Heart right ventricle (tissue), 16 donors: ENCODE measurements around the gene SFXN5. TPM values are rescaled to one million over a fixed set of nuclear protein-coding genes. Genes with fewer than 3 reads are reported as not detected.

Source experiments
- ATAC-seq, 8 donors: fragments of 200-7000 bp; cut with Tn5 transposase; one replicate each; pipeline ENCODE4 v1.9.1; 2020; ENCODE audit warnings: mild to moderate bottlenecking in 8 of 8, moderate library complexity in 8 of 8, moderate number of reproducible peaks in 1 of 8
- DNase-seq, 2 donors: peaks; one replicate each; pipeline ENCODE4 v3.0.0-alpha.2; 2020
- H3K27ac ChIP-seq, 10 donors: fragments of 200-600 bp; sonication (generic) in 2 of 10; one replicate each; pipeline versions ENCODE4 v1.5.0 to v1.8.0; 2020 to 2022; ENCODE audit warnings: mild to moderate bottlenecking in 3 of 10
- H3K27me3 ChIP-seq, 7 donors: fragments of 200-600 bp; one replicate each; pipeline ENCODE4 v1.8.0; 2021 to 2022; ENCODE audit warnings: mild to moderate bottlenecking in 2 of 7
- H3K36me3 ChIP-seq, 9 donors: fragments of 200-600 bp; sonication (generic) in 1 of 9; one replicate each; pipeline versions ENCODE4 v1.5.0 to v1.8.0; 2020 to 2022; ENCODE audit warnings: mild to moderate bottlenecking in 2 of 9
- H3K4me1 ChIP-seq, 9 donors: fragments of 200-600 bp; sonication (generic) in 1 of 9; one replicate each; pipeline versions ENCODE4 v1.5.0 to v1.8.0; 2020 to 2022; ENCODE audit warnings: mild to moderate bottlenecking in 4 of 9
- H3K4me3 ChIP-seq, 10 donors: fragments of 200-600 bp; sonication (generic) in 2 of 10; one replicate each; pipeline versions ENCODE4 v1.5.0 to v1.8.0; 2020 to 2022; ENCODE audit warnings: mild to moderate bottlenecking in 7 of 10, moderate library complexity in 2 of 10
- H3K9me3 ChIP-seq, 11 donors: fragments of 200-600 bp in 10 of 11; sonication (generic) in 2 of 11; one replicate each; pipeline versions ENCODE4 v1.5.0 to v1.8.0; 2013 to 2022; ENCODE audit warnings: mild to moderate bottlenecking in 2 of 11, control low read depth in 1 of 11, moderate library complexity in 1 of 11
- WGBS, 2 donors: extraction: QIAGEN DNeasy Blood & Tissue Kit; methylation state at CpG; one replicate each; pipeline ENCODE4 v1.1.7; 2013; ENCODE audit warnings: inconsistent platforms in 1 of 2; 5-methylcytosine and 5-hydroxymethylcytosine counted together
- intact Hi-C, 10 donors: fragments of 100-400 bp; cut with DNase I; formaldehyde crosslinking; loops; one replicate each; pipeline versions ENCODE4 v1.11.1 to v1.14.2; 2022
- polyA plus RNA-seq, 2 donors: library from polyadenylated mRNA; stranded (reverse); fragments of 200-250 nt; gene quantifications; one replicate each; pipeline ENCODE4 v1.2.3, GENCODE V29; 2013
- total RNA-seq, 10 donors: library from RNA; stranded (reverse); fragmentation: NEBNext Ultra II Directional in 3 of 10; extraction: Animal tissue kit (Norgen Biotek cat#: 25700) in 3 of 10; gene quantifications; one replicate each; pipeline versions ENCODE4 v1.2.1 to v1.2.4, GENCODE V29; 2021 to 2023
- TF ChIP-seq, protein P1 (sequence below), 9 donors: fragments of 200-600 bp; sonication (generic) in 2 of 9; IDR thresholded peaks; one replicate each; pipeline versions ENCODE4 v1.5.0 to v1.8.0; 2021 to 2022; ENCODE audit warnings: antibody characterized with exemption in 9 of 9, mild to moderate bottlenecking in 5 of 9, moderate library complexity in 1 of 9
- donor health status: Arrhythmogenic right ventricular cardiomyopathy.
- donor health status: ischemic (EF 13 %, LVEDD 7.1; RV severe dilation, severe dysfunction).
- donor health status: healthy with polysubstance abuse.
- donor health status: DM: no; HTN: yes; CAD: no.
- donor health status: DM: no; HTN: no; CAD: no.
- donor health status: ischemic (EF 25% LVEDD 6.9; RV normal size, moderate dysfunction).
- donor health status: ischemic (EF 25% LVEDD 5.7; RV mildly dilated, moderate dysfunction).
- donor health status: healthy.
- donor health status: DM: yes; HTN: yes; CAD: no.
- donor health status: Ischemic cardiomyopathy.
- donor health status: ischemic (EF 35%, LVEDD 5.7; RV mildly dilated, moderate dysfunction).
- donor health status: nonischemic (EF 11% LVEDD 7.7; RV severe dilation, severe dysfunction).
- donor health status: DM: yes; HTN: yes; CAD: no.
- donor health status: PGD.
- donor health status: ischemic (EF 29% LVEDD 5.4; RV normal size, mild dysfunction).
- donor health status: nonischemic (EF 23%, LVEDD 6.1; RV moderate dilation, normal function).

The SFXN5 gene
- total and polyA plus RNA-seq, 12 donors, result 4.4 to 11.8 (median 9.7) TPM

DNA sequence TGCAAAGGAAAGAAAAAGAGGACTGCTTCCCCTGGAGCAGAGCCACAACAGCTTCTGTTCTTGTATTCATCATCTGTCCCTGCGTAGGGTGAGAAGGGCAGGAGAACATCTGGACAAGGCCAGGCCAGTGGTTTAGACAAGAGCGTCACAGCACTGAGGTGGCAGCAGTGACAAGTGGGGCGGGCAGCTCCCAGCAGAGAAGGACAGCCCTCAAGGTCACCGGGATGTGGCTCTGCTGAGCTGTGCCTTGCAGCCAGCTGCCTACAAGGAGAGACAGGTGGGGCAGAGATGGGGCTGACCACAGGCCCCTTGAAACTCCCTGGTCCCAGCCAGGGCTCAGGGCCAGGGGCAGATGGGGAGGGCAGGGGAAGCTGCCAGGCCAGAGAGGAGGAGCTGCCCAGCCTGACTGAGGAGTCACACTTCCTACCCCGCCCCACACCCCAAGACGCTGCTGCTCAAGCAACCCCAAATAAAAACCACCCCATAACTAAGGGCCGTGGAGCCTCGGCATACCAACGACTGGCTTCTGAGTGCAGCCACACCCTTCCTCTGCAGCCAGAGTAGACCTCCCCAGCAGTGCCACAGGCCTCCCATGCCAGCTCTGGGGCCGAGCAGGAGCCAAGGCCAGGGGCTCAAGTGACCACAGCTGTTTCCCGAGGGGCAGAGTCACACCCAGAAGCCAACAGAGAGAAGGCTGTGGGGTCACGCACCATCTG, 35.9 kb upstream of the SFXN5 start:
- ATAC-seq (peak; percentile 23 to 81 (median 58)), DNase-seq (peak in 1 of 2 donors; percentile 45)
- no peaks in the 10 kb centered on the region for H3K9me3 ChIP-seq
- peaks cover 0 to 20% (median 0%) of the 10 kb centered on the region in 7 donors for H3K27me3 ChIP-seq
- TF ChIP-seq, protein P1, sequence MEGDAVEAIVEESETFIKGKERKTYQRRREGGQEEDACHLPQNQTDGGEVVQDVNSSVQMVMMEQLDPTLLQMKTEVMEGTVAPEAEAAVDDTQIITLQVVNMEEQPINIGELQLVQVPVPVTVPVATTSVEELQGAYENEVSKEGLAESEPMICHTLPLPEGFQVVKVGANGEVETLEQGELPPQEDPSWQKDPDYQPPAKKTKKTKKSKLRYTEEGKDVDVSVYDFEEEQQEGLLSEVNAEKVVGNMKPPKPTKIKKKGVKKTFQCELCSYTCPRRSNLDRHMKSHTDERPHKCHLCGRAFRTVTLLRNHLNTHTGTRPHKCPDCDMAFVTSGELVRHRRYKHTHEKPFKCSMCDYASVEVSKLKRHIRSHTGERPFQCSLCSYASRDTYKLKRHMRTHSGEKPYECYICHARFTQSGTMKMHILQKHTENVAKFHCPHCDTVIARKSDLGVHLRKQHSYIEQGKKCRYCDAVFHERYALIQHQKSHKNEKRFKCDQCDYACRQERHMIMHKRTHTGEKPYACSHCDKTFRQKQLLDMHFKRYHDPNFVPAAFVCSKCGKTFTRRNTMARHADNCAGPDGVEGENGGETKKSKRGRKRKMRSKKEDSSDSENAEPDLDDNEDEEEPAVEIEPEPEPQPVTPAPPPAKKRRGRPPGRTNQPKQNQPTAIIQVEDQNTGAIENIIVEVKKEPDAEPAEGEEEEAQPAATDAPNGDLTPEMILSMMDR (IDR thresholded peaks at IDR 0.05), result no peak
- H3K4me3 ChIP-seq, result no peak overlapping the region
- intact Hi-C loops, result no loop called here
- H3K4me1 ChIP-seq, result peaks cover 25 to 89% (median 58%) of the 10 kb centered on the region in 9 donors
- H3K27ac ChIP-seq, result peak overlapping the region in 8 of 10 donors; percentile 27 to 74 (median 56)
- 49 to 51% methylated on average over 12 of the region's 12 CpGs for WGBS, 2 donors
- H3K36me3 ChIP-seq, result no peaks in the 10 kb centered on the region

DNA sequence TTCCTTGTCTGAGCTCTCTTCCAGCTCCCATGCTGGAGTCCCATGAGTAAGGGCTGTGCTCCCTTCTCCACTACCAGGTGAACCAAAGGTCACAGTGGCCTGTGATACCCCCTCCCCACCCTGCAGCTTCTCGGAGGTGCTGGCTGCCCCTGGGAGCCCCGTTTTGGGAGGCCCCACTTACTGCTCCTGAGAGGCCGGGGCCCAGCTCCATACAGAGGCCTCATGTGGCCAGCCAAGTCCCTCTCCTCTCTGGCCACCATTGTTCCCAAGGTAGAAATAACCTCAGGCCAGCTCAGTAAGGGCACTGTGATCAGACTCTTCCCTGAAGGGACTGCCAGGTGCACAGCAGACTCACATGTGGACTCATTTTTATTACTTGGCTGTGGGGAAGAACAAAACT, 35.3 kb upstream of the SFXN5 start:
- intact Hi-C loops, result no loop called here
- Histone ChIP-seq H3K36me3 (no peaks in the 10 kb centered on the region), H3K4me1 (peaks cover 25 to 90% (median 58%) of the 10 kb centered on the region in 9 donors), H3K4me3 (no peak overlapping the region), H3K27me3 (peaks cover 0 to 14% (median 0%) of the 10 kb centered on the region in 7 donors), H3K9me3 (no peaks in the 10 kb centered on the region), H3K27ac (peak overlapping the region in 8 of 10 donors; percentile 27 to 74 (median 56))
- WGBS, 2 donors, result 74 to 94% methylated on average over 3 of the region's 3 CpGs
- TF ChIP-seq, protein P1 (IDR thresholded peaks at IDR 0.05), result no peak
- no peak for DNase-seq
- ATAC-seq, result no peak

DNA sequence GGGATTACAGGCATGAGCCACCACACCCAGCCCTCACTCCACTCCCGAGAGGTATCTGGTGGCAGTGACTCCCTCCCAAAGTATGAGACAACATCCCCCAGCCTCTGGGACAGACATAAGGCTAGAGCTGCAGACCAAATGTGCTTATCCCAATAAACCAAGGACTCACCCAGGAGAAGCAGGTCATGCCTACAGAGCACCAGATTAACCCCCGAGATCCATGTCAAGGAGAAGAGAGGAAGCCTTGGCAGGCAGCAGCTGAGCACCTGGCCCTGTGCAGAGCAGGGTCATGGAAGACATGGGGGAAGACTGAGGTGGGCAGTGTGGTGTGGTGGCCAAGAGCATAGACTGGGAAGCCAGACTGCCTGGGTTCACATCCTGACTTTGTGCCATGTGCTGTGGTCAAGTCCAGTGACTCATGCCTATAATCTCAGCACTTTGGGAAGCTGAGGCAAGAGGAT, 34.0 kb upstream of the SFXN5 start:
- no peak overlapping the region for H3K27ac ChIP-seq
- no peaks in the 10 kb centered on the region for H3K9me3 ChIP-seq
- 96 to 98% methylated on average over 2 of the region's 2 CpGs for WGBS, 2 donors
- no peaks in the 10 kb centered on the region for H3K36me3 ChIP-seq
- DNase-seq, result no peak
- no peak overlapping the region for H3K4me3 ChIP-seq
- peaks cover 0 to 2% (median 0%) of the 10 kb centered on the region in 7 donors for H3K27me3 ChIP-seq
- TF ChIP-seq, protein P1 (IDR thresholded peaks at IDR 0.05), result no peak
- ATAC-seq, result no peak
- H3K4me1 ChIP-seq, result peaks cover 17 to 79% (median 48%) of the 10 kb centered on the region in 9 donors
- intact Hi-C loops, result no loop called here

DNA sequence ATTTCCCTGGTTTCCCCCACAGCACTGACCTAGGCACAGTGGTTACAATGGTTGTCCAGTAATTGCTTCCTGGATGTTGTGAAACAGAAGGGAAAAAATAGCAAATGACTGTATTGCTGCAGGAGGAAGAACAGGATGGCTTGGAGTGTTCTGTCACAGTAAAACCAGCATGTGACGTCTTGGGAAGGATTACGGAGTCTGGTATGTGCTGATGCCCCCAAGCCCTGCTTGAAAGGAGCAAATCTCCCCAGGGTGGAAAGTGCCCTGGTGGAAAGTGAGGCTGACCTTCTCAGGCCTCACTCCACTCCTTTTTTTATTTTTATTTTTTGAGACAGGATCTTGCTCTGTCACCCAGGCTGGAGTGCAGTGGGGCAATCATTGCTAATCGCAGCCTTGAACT, 33.4 kb upstream of the SFXN5 start:
- ATAC-seq (no peak), DNase-seq (no peak)
- H3K4me3 ChIP-seq, result no peak overlapping the region
- H3K27me3 ChIP-seq, result no peaks in the 10 kb centered on the region
- intact Hi-C loops, result no loop called here
- WGBS, 2 donors, result 84 to 92% methylated on average over 3 of the region's 3 CpGs
- no peaks in the 10 kb centered on the region for H3K9me3 ChIP-seq
- TF ChIP-seq, protein P1 (IDR thresholded peaks at IDR 0.05), result no peak
- H3K4me1 ChIP-seq, result peaks cover 14 to 73% (median 41%) of the 10 kb centered on the region in 9 donors
- H3K27ac ChIP-seq, result no peak overlapping the region
- no peaks in the 10 kb centered on the region for H3K36me3 ChIP-seq
